Trophoblast cell (in vitro differentiated cells and primary cell): ENCODE data around the gene CIT.
A peak's percentile ranks its signal among the peaks of the same experiment; 100 is the strongest.

Source experiments
- DNase-seq, 2 donors: peaks; one replicate each; pipeline ENCODE4 v3.0.0-alpha.2; 2016
- H2AFZ ChIP-seq: 2 replicates; pipeline ENCODE4 v1.6.1; 2013; ENCODE audit warnings: low read length, moderate library complexity, mild to moderate bottlenecking; ENCODE audit not compliant: insufficient read depth, poor library complexity
- H2AK5ac ChIP-seq: 2 replicates; pipeline ENCODE4 v1.6.1; 2013; ENCODE audit warnings: mild to moderate bottlenecking, low read length
- H2BK120ac ChIP-seq: 2 replicates; pipeline ENCODE4 v1.6.1; 2013; ENCODE audit warnings: low read length, mild to moderate bottlenecking, moderate library complexity; ENCODE audit not compliant: insufficient read depth, poor library complexity
- H2BK12ac ChIP-seq: 2 replicates; pipeline ENCODE4 v1.6.1; 2013; ENCODE audit warnings: mild to moderate bottlenecking, low read length, moderate library complexity
- H2BK5ac ChIP-seq: 2 replicates; pipeline ENCODE4 v1.6.1; 2013; ENCODE audit warnings: low read length, low read depth, moderate library complexity, mild to moderate bottlenecking; ENCODE audit not compliant: poor library complexity
- H3K14ac ChIP-seq: 2 replicates; pipeline ENCODE4 v1.6.1; 2013; ENCODE audit warnings: mild to moderate bottlenecking, low read length
- H3K18ac ChIP-seq: 2 replicates; pipeline ENCODE4 v1.6.1; 2013; ENCODE audit warnings: mild to moderate bottlenecking, low read length
- H3K23ac ChIP-seq: 2 replicates; pipeline ENCODE4 v1.6.1; 2013; ENCODE audit warnings: low read length
- H3K27ac ChIP-seq: 2 replicates; pipeline ENCODE4 v1.5.1; 2013; ENCODE audit warnings: low read depth, mild to moderate bottlenecking, inconsistent platforms, low read length, moderate library complexity
- H3K27me3 ChIP-seq: 2 replicates; pipeline ENCODE4 v1.6.1; 2013; ENCODE audit warnings: inconsistent platforms, mild to moderate bottlenecking, low read length, moderate library complexity; ENCODE audit not compliant: insufficient read depth
- H3K36me3 ChIP-seq, 2 experiments: 1 replicate in 1 of 2; 2 replicates in 1 of 2; pipeline ENCODE4 v1.6.1; 2013; ENCODE audit warnings: low read length in 2 of 2, mild to moderate bottlenecking in 2 of 2, moderate library complexity in 1 of 2; ENCODE audit not compliant: insufficient read depth in 2 of 2, control insufficient read depth in 1 of 2
- H3K4ac ChIP-seq: 2 replicates; pipeline ENCODE4 v1.6.1; 2013; ENCODE audit warnings: low read depth, mild to moderate bottlenecking, low read length, moderate library complexity
- H3K4me1 ChIP-seq, 2 experiments: 1 replicate in 1 of 2; 2 replicates in 1 of 2; pipeline ENCODE4 v1.6.1; 2013; ENCODE audit warnings: low read length in 2 of 2, mild to moderate bottlenecking in 2 of 2, moderate library complexity in 1 of 2; ENCODE audit not compliant: insufficient read depth in 2 of 2, control insufficient read depth in 1 of 2
- H3K4me2 ChIP-seq: 2 replicates; pipeline ENCODE4 v1.6.1; 2013; ENCODE audit warnings: inconsistent platforms, mild to moderate bottlenecking, low read length, moderate library complexity
- H3K4me3 ChIP-seq: 2 replicates; pipeline ENCODE4 v1.5.1; 2013; ENCODE audit warnings: mild to moderate bottlenecking, low read depth, low read length, inconsistent platforms
- H3K79me1 ChIP-seq: one replicate; pipeline ENCODE4 v1.6.1; 2013; ENCODE audit warnings: low read length
- H3K79me2 ChIP-seq: 2 replicates; pipeline ENCODE4 v1.6.1; 2013; ENCODE audit warnings: low read length, mild to moderate bottlenecking; ENCODE audit not compliant: control insufficient read depth, insufficient read depth, poor library complexity
- H3K9ac ChIP-seq: 2 replicates; pipeline ENCODE4 v1.6.1; 2013; ENCODE audit warnings: mild to moderate bottlenecking, low read length
- H3K9me3 ChIP-seq: 2 replicates; pipeline ENCODE4 v1.6.1; 2013; ENCODE audit warnings: low read depth, mild to moderate bottlenecking, control low read depth, inconsistent platforms, low read length; ENCODE audit not compliant: insufficient read depth
- H4K12ac ChIP-seq: 2 replicates; pipeline ENCODE4 v1.6.1; 2013; ENCODE audit warnings: low read depth, mild to moderate bottlenecking, low read length, moderate library complexity
- H4K8ac ChIP-seq: 2 replicates; pipeline ENCODE4 v1.6.1; 2013; ENCODE audit warnings: low read depth, mild to moderate bottlenecking, low read length, moderate library complexity
- H4K91ac ChIP-seq: one replicate; pipeline ENCODE4 v1.6.1; 2013; ENCODE audit warnings: low read depth, mild to moderate bottlenecking, low read length, moderate library complexity
- WGBS: extraction: QIAGEN DNeasy Blood & Tissue Kit; methylation state at CpG from one replicate; pipeline ENCODE4 v1.1.7; 2013; ENCODE audit warnings: missing lambda C conversion rate; ENCODE audit not compliant: insufficient read length, insufficient coverage; ENCODE audit errors: extremely low coverage; 5-methylcytosine and 5-hydroxymethylcytosine counted together

Gene CIT

GRCh38 chr12:119718141-119718540 is 159.0 kb downstream of the CIT start:
- Histone ChIP-seq H3K9me3 (peaks cover 1% of the 10 kb centered on the region), H3K4me3 (no peak overlapping the region), H3K18ac (no peak overlapping the region), H3K14ac (no peak overlapping the region), H3K4me2 (no peak overlapping the region), H3K27me3 (no peaks in the 10 kb centered on the region), H2AK5ac (no peak overlapping the region), H3K27ac (no peak overlapping the region), H4K91ac (no peak overlapping the region), H3K79me1 (no peaks in the 10 kb centered on the region), H2BK12ac (no peak overlapping the region), H3K9ac (no peak overlapping the region), H4K8ac (no peak overlapping the region), H4K12ac (no peak overlapping the region), H3K4me1 (peaks cover 0 to 4% of the 10 kb centered on the region in 2 experiments), H3K79me2 (no peaks in the 10 kb centered on the region), H2BK5ac (no peak overlapping the region), H3K4ac (no peak overlapping the region), H3K23ac (no peak overlapping the region), H3K36me3 (peaks cover 16 to 26% of the 10 kb centered on the region in 2 experiments), H2BK120ac (no peak overlapping the region), H2AFZ (no peak overlapping the region)
- DNase-seq, result no peak
- WGBS, result no CpG with 5 or more reads among the region's 17 CpGs

- Histone ChIP-seq H3K4me1 (peaks cover 0 to 4% of the 10 kb centered on the region in 2 experiments), H3K79me2 (no peaks in the 10 kb centered on the region), H4K8ac (no peak overlapping the region), H3K27me3 (no peaks in the 10 kb centered on the region), H4K12ac (no peak overlapping the region), H3K36me3 (peaks cover 32 to 46% of the 10 kb centered on the region in 2 experiments), H3K9ac (no peak overlapping the region), H2AK5ac (no peak overlapping the region), H2BK12ac (no peak overlapping the region), H3K9me3 (peaks cover 1% of the 10 kb centered on the region), H2BK5ac (no peak overlapping the region), H3K18ac (no peak overlapping the region), H2BK120ac (no peak overlapping the region), H3K14ac (no peak overlapping the region), H2AFZ (no peak overlapping the region), H3K4ac (no peak overlapping the region), H3K4me3 (no peak overlapping the region), H3K27ac (no peak overlapping the region), H3K79me1 (no peaks in the 10 kb centered on the region), H3K23ac (no peak overlapping the region), H4K91ac (no peak overlapping the region), H3K4me2 (no peak overlapping the region)
- no CpG with 5 or more reads among the region's 3 CpGs for WGBS
- DNase-seq, result peak; percentile 16 to 68
These were observed 161.9 kb downstream of the CIT start for GRCh38 chr12:119715268-119715620.

DNA sequence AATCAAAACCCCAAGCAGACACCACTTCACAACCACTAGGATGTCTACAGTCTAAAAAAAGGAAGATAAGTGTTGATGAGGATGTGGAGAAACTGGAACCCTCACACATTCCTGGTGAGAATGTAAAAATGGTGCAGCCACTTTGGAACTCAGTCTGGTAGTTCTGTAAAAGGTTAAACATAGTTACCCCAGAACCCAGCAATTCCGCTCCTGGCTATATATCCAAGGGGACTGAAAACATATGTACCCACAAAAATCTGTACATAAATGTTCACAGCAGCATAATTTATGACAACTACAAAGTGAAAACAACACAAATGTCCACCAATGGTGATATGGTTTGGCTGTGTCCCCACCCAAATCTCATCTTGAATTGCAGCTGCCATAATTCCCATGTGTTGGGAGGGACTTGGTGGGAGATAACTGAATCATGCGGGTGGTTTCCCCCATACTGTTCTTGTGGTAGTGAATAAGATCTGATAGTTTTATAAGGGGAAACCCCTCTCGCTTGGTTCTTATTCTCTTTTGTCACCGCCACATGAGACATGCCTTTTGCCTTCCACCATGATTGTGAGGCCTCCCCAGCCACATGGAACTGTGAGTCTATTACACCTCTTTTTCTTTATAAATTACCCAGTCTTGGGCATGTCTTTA is 162.4 kb downstream of the CIT start:
- Histone ChIP-seq H3K4me1 (peaks cover 0 to 4% of the 10 kb centered on the region in 2 experiments), H2BK5ac (no peak overlapping the region), H2BK12ac (no peak overlapping the region), H4K91ac (no peak overlapping the region), H2AFZ (no peak overlapping the region), H3K18ac (no peak overlapping the region), H4K8ac (no peak overlapping the region), H3K4ac (no peak overlapping the region), H2AK5ac (no peak overlapping the region), H3K27me3 (no peaks in the 10 kb centered on the region), H3K27ac (no peak overlapping the region), H3K4me3 (no peak overlapping the region), H4K12ac (no peak overlapping the region), H3K9me3 (peaks cover 1% of the 10 kb centered on the region), H2BK120ac (no peak overlapping the region), H3K4me2 (no peak overlapping the region), H3K23ac (no peak overlapping the region), H3K9ac (no peak overlapping the region), H3K79me1 (no peaks in the 10 kb centered on the region), H3K79me2 (no peaks in the 10 kb centered on the region), H3K36me3 (peaks cover 34 to 48% of the 10 kb centered on the region in 2 experiments), H3K14ac (no peak overlapping the region)
- no peak for DNase-seq
- WGBS, result no CpG with 5 or more reads among the region's 4 CpGs

- no peak overlapping the region for H2AK5ac ChIP-seq
- H3K79me1 ChIP-seq, result no peaks in the 10 kb centered on the region
- H3K18ac ChIP-seq, result no peak overlapping the region
- peaks cover 32 to 42% of the 10 kb centered on the region in 2 experiments for H3K36me3 ChIP-seq
- H2BK12ac ChIP-seq, result no peak overlapping the region
- H2BK5ac ChIP-seq, result no peak overlapping the region
- H3K79me2 ChIP-seq, result no peaks in the 10 kb centered on the region
- WGBS, result no CpG with 5 or more reads among the region's 8 CpGs
- no peak for DNase-seq
- no peak overlapping the region for H2AFZ ChIP-seq
- no peaks in the 10 kb centered on the region for H3K27me3 ChIP-seq
- no peak overlapping the region for H4K12ac ChIP-seq
- no peak overlapping the region for H4K8ac ChIP-seq
- H3K27ac ChIP-seq, result no peak overlapping the region
- H3K9ac ChIP-seq, result no peak overlapping the region
- H3K4ac ChIP-seq, result no peak overlapping the region
- H3K4me3 ChIP-seq, result no peak overlapping the region
- no peak overlapping the region for H3K4me2 ChIP-seq
- no peak overlapping the region for H3K14ac ChIP-seq
- no peak overlapping the region for H4K91ac ChIP-seq
- H3K4me1 ChIP-seq, result peaks cover 0 to 4% of the 10 kb centered on the region in 2 experiments
- H3K9me3 ChIP-seq, result peaks cover 1% of the 10 kb centered on the region
- H2BK120ac ChIP-seq, result no peak overlapping the region
- no peak overlapping the region for H3K23ac ChIP-seq
These were observed 163.5 kb downstream of the CIT start for GRCh38 chr12:119713551-119714031.
